NT2/D1 (cell line): ENCODE measurements around the gene BZW1.

Experiments used
- SUZ12 ChIP-seq: IDR thresholded peaks from 2 replicates; pipeline ENCODE4 v1.6.1; 2011; ENCODE audit not compliant: insufficient read length, insufficient read depth; ENCODE audit errors: extremely low read depth
- YY1 ChIP-seq: IDR thresholded peaks from 2 replicates; pipeline ENCODE4 v1.6.1; 2011; ENCODE audit not compliant: insufficient read length, insufficient read depth
- ZNF274 ChIP-seq: IDR thresholded peaks from 2 replicates; pipeline ENCODE4 v1.6.1; 2011; ENCODE audit warnings: mild to moderate bottlenecking, low read depth, low read length

DNA sequence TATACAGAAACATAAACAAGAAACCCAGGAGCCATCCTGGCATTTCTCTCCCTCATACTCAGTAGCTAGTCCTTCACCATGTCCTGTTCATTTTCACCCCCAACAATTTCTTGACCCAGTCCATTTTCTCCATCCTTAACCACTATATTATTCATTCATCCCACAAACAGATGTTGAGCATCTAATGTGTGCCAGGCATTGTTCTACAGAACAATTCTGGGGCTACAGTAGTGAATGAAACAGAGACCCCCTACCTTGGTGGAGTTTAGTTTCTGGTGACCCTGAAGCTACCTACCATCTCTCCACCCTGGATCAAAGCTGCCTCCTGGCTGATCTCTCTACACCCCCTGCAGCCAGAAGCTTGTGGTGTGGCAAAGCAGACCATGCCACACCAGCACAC lies 27.5 kb upstream of the BZW1 start:
- TF ChIP-seq SUZ12 (no peak), YY1 (no peak), ZNF274 (no peak)
